ENCODE measurements around the gene SDE2. TPM values are rescaled to one million over a fixed set of nuclear protein-coding genes. Genes with fewer than 3 reads are reported as not detected.
A peak's percentile ranks its signal among the peaks of the same experiment; 100 is the strongest.

SDE2 gene
- total and polyA plus RNA-seq, 12 donors: 3.1 to 20.3 (median 13.1) TPM

GRCh38 chr1:225987491-225988316, 11.4 kb downstream of the SDE2 start:
- no peak overlapping the region for H3K4me3 ChIP-seq
- WGBS, 2 donors: 81 to 89% methylated on average over 7 of the region's 7 CpGs
- H3K27me3 ChIP-seq: no peaks in the 10 kb centered on the region
- TF ChIP-seq CTCF (IDR thresholded peaks at IDR 0.05): peak; percentile 59 to 81 (median 75)
- H3K4me1 ChIP-seq: peaks cover 0 to 10% (median 0%) of the 10 kb centered on the region in 9 donors
- DNase-seq (no peak), ATAC-seq (no peak)
- no peak overlapping the region for H3K27ac ChIP-seq
- intact Hi-C loops (cut with DNase I): loop anchor here in 1 of 10 donors (10.0 kb wide), 1 partner anchor 213 kb away; the partner anchor contains the start of gene SRP9
- H3K36me3 ChIP-seq: peaks cover 0 to 100% (median 64%) of the 10 kb centered on the region in 9 donors
- H3K9me3 ChIP-seq: no peaks in the 10 kb centered on the region

- Histone ChIP-seq H3K27me3 (no peaks in the 10 kb centered on the region), H3K36me3 (peaks cover 0 to 99% (median 36%) of the 10 kb centered on the region in 9 donors), H3K4me1 (peaks cover 0 to 7% (median 0%) of the 10 kb centered on the region in 9 donors), H3K27ac (no peak overlapping the region), H3K9me3 (peaks cover 0 to 9% (median 0%) of the 10 kb centered on the region in 11 donors), H3K4me3 (no peak overlapping the region)
- ATAC-seq (no peak), DNase-seq (no peak)
- 98 to 99% methylated on average over 3 of the region's 3 CpGs for WGBS, 2 donors
- intact Hi-C loops (cut with DNase I): loop anchor here in 1 of 10 donors (10.0 kb wide), 1 partner anchor 207 kb away; the partner anchor contains the start of gene SRP9
- TF ChIP-seq CTCF (IDR thresholded peaks at IDR 0.05): no peak
Observed at GRCh38 chr1:225981714-225982113, 17.4 kb downstream of the SDE2 start.

- intact Hi-C loops (cut with DNase I): loop anchor here in 1 of 10 donors (10.0 kb wide), 1 partner anchor 205 kb away; the partner anchor contains the start of gene SRP9
- H3K4me3 ChIP-seq: no peak overlapping the region
- H3K27ac ChIP-seq: no peak overlapping the region
- TF ChIP-seq CTCF (IDR thresholded peaks at IDR 0.05): no peak
- no peaks in the 10 kb centered on the region for H3K27me3 ChIP-seq
- WGBS, 2 donors: 86 to 92% methylated on average over 5 of the region's 5 CpGs
- DNase-seq: no peak
- H3K36me3 ChIP-seq: peaks cover 0 to 84% (median 35%) of the 10 kb centered on the region in 9 donors
- peak in 5 of 8 donors; percentile 38 to 53 (median 46) for ATAC-seq
- H3K9me3 ChIP-seq: peaks cover 0 to 9% (median 0%) of the 10 kb centered on the region in 11 donors
- H3K4me1 ChIP-seq: peaks cover 0 to 12% (median 0%) of the 10 kb centered on the region in 9 donors
Observed at GRCh38 chr1:225980005-225980836, 18.9 kb downstream of the SDE2 start.

- Histone ChIP-seq H3K27me3 (no peaks in the 10 kb centered on the region), H3K4me3 (no peak overlapping the region), H3K27ac (no peak overlapping the region), H3K4me1 (peaks cover 0 to 12% (median 0%) of the 10 kb centered on the region in 9 donors), H3K36me3 (peaks cover 0 to 76% (median 27%) of the 10 kb centered on the region in 9 donors), H3K9me3 (peaks cover 0 to 9% (median 0%) of the 10 kb centered on the region in 11 donors)
- intact Hi-C loops (cut with DNase I): loop anchor here (5.0 to 10.0 kb wide), 13 partner anchors 57 to 665 kb away; partner anchors contain the start of genes SRP9 (in 5 of the 10) and PYCR2 (in 1 of the 10)
- no peak for DNase-seq
- TF ChIP-seq CTCF (IDR thresholded peaks at IDR 0.05): no peak
- 91 to 96% methylated on average over 1 of the region's 1 CpG for WGBS, 2 donors
- no peak for ATAC-seq
Observed at GRCh38 chr1:225979421-225979820, 19.7 kb downstream of the SDE2 start.
